GM12873 (cell line): ENCODE data around the gene OLAH.

Experiments
- CTCF ChIP-seq: IDR thresholded peaks from 2 replicates; pipeline ENCODE4 v1.5.1; 2012; ENCODE audit warnings: low read depth, mild to moderate bottlenecking, moderate library complexity, low read length, control low read depth; ENCODE audit not compliant: insufficient read depth; ENCODE audit errors: missing control alignments

The OLAH gene

GRCh38 chr10:15043674-15044073 is at the start of gene OLAH:
OLAH (plus strand) TSS chr10:15043943; CDS start chr10:15047289, 3,346 bp downstream.
- no peak for TF ChIP-seq CTCF

GRCh38 chr10:14995964-14996565 is 47.7 kb upstream of the OLAH start:
- TF ChIP-seq CTCF, result no peak

- TF ChIP-seq CTCF, result no peak
Observed at GRCh38 chr10:15015451-15015850, 28.3 kb upstream of the OLAH start.

- no peak for TF ChIP-seq CTCF
Observed at GRCh38 chr10:15027741-15028140, 16.0 kb upstream of the OLAH start.

GRCh38 chr10:15035385-15036301 is 8.1 kb upstream of the OLAH start:
- TF ChIP-seq CTCF, result no peak

- no peak for TF ChIP-seq CTCF
Observed at GRCh38 chr10:15037691-15038090, 6.1 kb upstream of the OLAH start.

GRCh38 chr10:15038416-15038815 is 5.3 kb upstream of the OLAH start:
- no peak for TF ChIP-seq CTCF
